ENCODE data around the gene XIRP1.

Gene XIRP1

GRCh38 chr3:39184968-39185285 is 7.5 kb downstream of the XIRP1 start:
- DNase-seq (ENCODE audit: extremely low spot score): no peak
- POLR2A ChIA-PET: no interaction called here
- CTCF ChIA-PET: interaction anchor here (1.3 to 18.2 kb wide), 5 partner anchors 8 to 101 kb away, joined by 3 to 691 read pairs (median 4); partner anchors contain the start of gene CX3CR1
- no peak for TF ChIP-seq CTCF (IDR thresholded peaks at IDR 0.05; ENCODE audit: control extremely low read depth, extremely low read depth, low read depth, missing control alignments)

- CTCF ChIA-PET: interaction anchor here (1.2 to 18.2 kb wide), 6 partner anchors 8 to 102 kb away, joined by 3 to 691 read pairs (median 4); partner anchors contain the start of gene CX3CR1
These were observed 8.1 kb downstream of the XIRP1 start for GRCh38 chr3:39184081-39184967.

GRCh38 chr3:39183211-39184080 is 8.9 kb downstream of the XIRP1 start:
- POLR2A ChIA-PET: interaction anchor here (0.7 kb wide), 1 partner anchor 43 kb away, joined by 3 read pairs; no protein-coding TSS in a partner anchor
- no peak for DNase-seq (ENCODE audit: extremely low spot score)
- CTCF ChIA-PET: interaction anchor here (1.2 to 18.2 kb wide), 4 partner anchors 56 to 102 kb away, joined by 3 to 691 read pairs (median 8); partner anchors contain the start of gene CX3CR1
- peak; percentile 2 for TF ChIP-seq CTCF (IDR thresholded peaks at IDR 0.05; ENCODE audit: control extremely low read depth, extremely low read depth, low read depth, missing control alignments)

More at GRCh38 chr3:39184081-39184967, 8.1 kb downstream of the XIRP1 start:
- POLR2A ChIA-PET: interaction anchor here (0.7 kb wide), 1 partner anchor 44 kb away, joined by 3 read pairs; no protein-coding TSS in a partner anchor
- peak; percentile 21 for TF ChIP-seq CTCF (IDR thresholded peaks at IDR 0.05; ENCODE audit: control extremely low read depth, extremely low read depth, low read depth, missing control alignments)
- no peak for DNase-seq (ENCODE audit: extremely low spot score)

- POLR2A ChIA-PET: no interaction called here
- no peak for DNase-seq (ENCODE audit: extremely low spot score)
- no peak for TF ChIP-seq CTCF (IDR thresholded peaks at IDR 0.05; ENCODE audit: control extremely low read depth, extremely low read depth, low read depth, missing control alignments)
- CTCF ChIA-PET: interaction anchor here (0.8 to 18.2 kb wide), 3 partner anchors 10 to 104 kb away, joined by 3 to 691 read pairs (median 4); partner anchors contain the start of gene CX3CR1
These were observed 10.7 kb downstream of the XIRP1 start for GRCh38 chr3:39181408-39182335.

- peak; percentile 95 for DNase-seq (ENCODE audit: extremely low spot score)
- no peak for TF ChIP-seq CTCF (IDR thresholded peaks at IDR 0.05; ENCODE audit: control extremely low read depth, extremely low read depth, low read depth, missing control alignments)
- ChIA-PET POLR2A (no interaction called here), CTCF (interaction anchor here (1.5 to 1.9 kb wide), 2 partner anchors 9 to 54 kb away, joined by 6 to 12 read pairs; no protein-coding TSS in a partner anchor)
These were observed 11.6 kb downstream of the XIRP1 start for GRCh38 chr3:39180546-39181346.

All from GM10248 (cell line).